Transverse colon (tissue), 4 donors: ENCODE data around the gene CDC42EP3.

Experiments
- EP300 ChIP-seq: sonication (generic); formaldehyde crosslinking; IDR thresholded peaks from one replicate; pipeline ENCODE4 v1.6.1; 2017; ENCODE audit warnings: antibody characterized with exemption, low read depth
- POLR2A ChIP-seq: fragments of 450-650 bp; IDR thresholded peaks from one replicate; pipeline ENCODE4 v1.6.1; 2016; ENCODE audit warnings: antibody characterized with exemption, mild to moderate bottlenecking, moderate library complexity
- POLR2AphosphoS5 ChIP-seq, 3 donors: sonication (generic); formaldehyde crosslinking; IDR thresholded peaks; one replicate each; pipeline ENCODE4 v1.6.1; 2016; ENCODE audit warnings: antibody characterized with exemption in 3 of 3
- TF ChIP-seq, protein P1 (sequence below), 5 experiments: fragments of 200-600 bp in 3 of 5; fragments of 450-650 bp in 2 of 5; sonication (generic) in 3 of 5; IDR thresholded peaks; 1 replicate in 2 of 5; 2 replicates in 3 of 5; pipeline ENCODE4 v1.5.1; 2016 to 2017; ENCODE audit warnings: antibody characterized with exemption in 5 of 5, inconsistent platforms in 3 of 5, mild to moderate bottlenecking in 2 of 5, moderate library complexity in 1 of 5

GRCh38 chr2:37653093-37653492, 18.3 kb downstream of the CDC42EP3 start:
- TF ChIP-seq, protein P1, sequence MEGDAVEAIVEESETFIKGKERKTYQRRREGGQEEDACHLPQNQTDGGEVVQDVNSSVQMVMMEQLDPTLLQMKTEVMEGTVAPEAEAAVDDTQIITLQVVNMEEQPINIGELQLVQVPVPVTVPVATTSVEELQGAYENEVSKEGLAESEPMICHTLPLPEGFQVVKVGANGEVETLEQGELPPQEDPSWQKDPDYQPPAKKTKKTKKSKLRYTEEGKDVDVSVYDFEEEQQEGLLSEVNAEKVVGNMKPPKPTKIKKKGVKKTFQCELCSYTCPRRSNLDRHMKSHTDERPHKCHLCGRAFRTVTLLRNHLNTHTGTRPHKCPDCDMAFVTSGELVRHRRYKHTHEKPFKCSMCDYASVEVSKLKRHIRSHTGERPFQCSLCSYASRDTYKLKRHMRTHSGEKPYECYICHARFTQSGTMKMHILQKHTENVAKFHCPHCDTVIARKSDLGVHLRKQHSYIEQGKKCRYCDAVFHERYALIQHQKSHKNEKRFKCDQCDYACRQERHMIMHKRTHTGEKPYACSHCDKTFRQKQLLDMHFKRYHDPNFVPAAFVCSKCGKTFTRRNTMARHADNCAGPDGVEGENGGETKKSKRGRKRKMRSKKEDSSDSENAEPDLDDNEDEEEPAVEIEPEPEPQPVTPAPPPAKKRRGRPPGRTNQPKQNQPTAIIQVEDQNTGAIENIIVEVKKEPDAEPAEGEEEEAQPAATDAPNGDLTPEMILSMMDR (IDR thresholded peaks at IDR 0.05) = no peak
- TF ChIP-seq POLR2AphosphoS5 (IDR thresholded peaks at IDR 0.05) (no peak), POLR2A (no peak), EP300 (no peak)
